ENCODE results near the gene LRRC32. TPM values are rescaled to one million over a fixed set of nuclear protein-coding genes. Genes with fewer than 3 reads are reported as not detected.

Gene LRRC32
- total RNA-seq, 1 experiment from 2014 or later: 0.46 TPM

DNA sequence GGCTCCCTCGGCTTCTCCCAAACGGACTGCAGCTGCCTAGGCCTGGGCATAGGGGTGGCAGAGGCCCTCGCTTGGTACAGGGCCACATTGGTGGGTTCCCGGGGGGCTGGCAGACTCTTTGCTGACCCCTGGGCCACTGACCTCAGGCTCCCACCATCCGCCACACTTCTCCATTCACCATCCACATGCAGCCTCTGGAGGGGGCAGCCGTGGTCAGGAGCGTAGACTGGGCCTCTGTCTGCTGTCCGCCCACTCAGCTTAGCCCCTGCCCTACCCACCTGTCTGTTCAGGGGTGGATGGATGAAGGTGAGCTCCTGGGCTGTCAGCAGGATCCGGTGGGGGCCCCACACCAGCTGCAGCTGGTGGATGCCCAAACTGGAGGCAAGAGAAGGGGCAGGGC, 45.7 kb upstream of the LRRC32 start:
- TF ChIP-seq, protein P1, sequence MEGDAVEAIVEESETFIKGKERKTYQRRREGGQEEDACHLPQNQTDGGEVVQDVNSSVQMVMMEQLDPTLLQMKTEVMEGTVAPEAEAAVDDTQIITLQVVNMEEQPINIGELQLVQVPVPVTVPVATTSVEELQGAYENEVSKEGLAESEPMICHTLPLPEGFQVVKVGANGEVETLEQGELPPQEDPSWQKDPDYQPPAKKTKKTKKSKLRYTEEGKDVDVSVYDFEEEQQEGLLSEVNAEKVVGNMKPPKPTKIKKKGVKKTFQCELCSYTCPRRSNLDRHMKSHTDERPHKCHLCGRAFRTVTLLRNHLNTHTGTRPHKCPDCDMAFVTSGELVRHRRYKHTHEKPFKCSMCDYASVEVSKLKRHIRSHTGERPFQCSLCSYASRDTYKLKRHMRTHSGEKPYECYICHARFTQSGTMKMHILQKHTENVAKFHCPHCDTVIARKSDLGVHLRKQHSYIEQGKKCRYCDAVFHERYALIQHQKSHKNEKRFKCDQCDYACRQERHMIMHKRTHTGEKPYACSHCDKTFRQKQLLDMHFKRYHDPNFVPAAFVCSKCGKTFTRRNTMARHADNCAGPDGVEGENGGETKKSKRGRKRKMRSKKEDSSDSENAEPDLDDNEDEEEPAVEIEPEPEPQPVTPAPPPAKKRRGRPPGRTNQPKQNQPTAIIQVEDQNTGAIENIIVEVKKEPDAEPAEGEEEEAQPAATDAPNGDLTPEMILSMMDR (conservative IDR thresholded peaks at IDR 0.05): no peak
- Histone ChIP-seq H3T11ph (ENCODE audit: low read length) (no peak overlapping the region), H3K23me2 (ENCODE audit: insufficient read length, low read depth, low read length, poor library complexity, severe bottlenecking) (no peaks in the 10 kb centered on the region), H3K4me1 (ENCODE audit: insufficient read depth, low read length) (no peaks in the 10 kb centered on the region), H2BK12ac (ENCODE audit: insufficient read length, low read depth, low read length) (no peak overlapping the region), H3K56ac (ENCODE audit: insufficient read length, low read depth, low read length) (no peak overlapping the region), H3K4me2 (ENCODE audit: insufficient read depth, insufficient read length, low read length) (no peak overlapping the region), H2BK120ac (ENCODE audit: low read depth, low read length, poor library complexity, severe bottlenecking) (no peak overlapping the region), H3K79me1 (ENCODE audit: insufficient read depth, low read depth, low read length, poor library complexity, severe bottlenecking) (no peaks in the 10 kb centered on the region), H3K79me2 (ENCODE audit: insufficient read depth, low read length) (no peaks in the 10 kb centered on the region), H2AFZ (ENCODE audit: low read length) (no peak overlapping the region), H3K4ac (ENCODE audit: low read depth, low read length) (no peak overlapping the region), H3K23ac (ENCODE audit: insufficient read length, low read depth, low read length) (no peak overlapping the region), H2BK20ac (ENCODE audit: low read depth, low read length, poor library complexity, severe bottlenecking) (no peak overlapping the region), H4K5ac (ENCODE audit: insufficient read length, low read depth, low read length) (no peak overlapping the region), H3K18ac (ENCODE audit: insufficient read length, low read depth, low read length) (no peak overlapping the region), H3K9ac (ENCODE audit: extremely low read depth, insufficient read length, low read length) (no peak overlapping the region), H4K20me1 (ENCODE audit: control insufficient read depth, insufficient read depth, insufficient read length) (no peaks in the 10 kb centered on the region), H4K91ac (ENCODE audit: insufficient read length, low read depth, low read length) (no peak overlapping the region), H4K8ac (replicated peaks; ENCODE audit: insufficient read length, low read depth, low read length) (no peak overlapping the region), H3K27me3 (ENCODE audit: insufficient read depth, low read length) (no peaks in the 10 kb centered on the region), H3K9me3 (ENCODE audit: control insufficient read depth, low read depth, low read length) (no peaks in the 10 kb centered on the region), H2BK5ac (ENCODE audit: insufficient read length, low read length) (no peak overlapping the region), H2BK15ac (ENCODE audit: low read depth, low read length) (no peak overlapping the region), H3K27ac (ENCODE audit: insufficient read length, low read depth, low read length) (no peak overlapping the region), H2AK5ac (ENCODE audit: insufficient read length, low read length) (no peak overlapping the region), H3K14ac (ENCODE audit: insufficient read depth, low read length) (no peak overlapping the region)
- no CpG with 5 or more reads among the region's 9 CpGs for WGBS (ENCODE audit: extremely low coverage, insufficient read length, low lambda C conversion rate)
- no peak for DNase-seq
- Mint-ChIP-seq H3K9me3 (no peaks in the 10 kb centered on the region), H3K36me3 (ENCODE audit: insufficient read depth in 1 of 3, low read depth in 3 of 3) (no peaks in the 10 kb centered on the region), H3K27ac (no peak overlapping the region), H3K4me1 (no peaks in the 10 kb centered on the region), H3K27me3 (ENCODE audit: low read depth) (peaks cover 1% of the 10 kb centered on the region; the same call in 1 of the 2 replicates), H3K4me3 (no peak overlapping the region)

All from H9 (cell line).